Vagina (tissue), 2 donors: ENCODE results near the gene KRTAP29-1. TPM values are rescaled to one million over a fixed set of nuclear protein-coding genes. Genes with fewer than 3 reads are reported as not detected.
A peak's percentile ranks its signal among the peaks of the same experiment; 100 is the strongest.

Source experiments
- DNase-seq, 2 donors: peaks; one replicate each; pipeline ENCODE4 v3.0.0-alpha.2; 2017; ENCODE audit errors: extremely low spot score in 2 of 2
- H3K27ac ChIP-seq: fragments of 200-600 bp; sonication (generic); one replicate; pipeline ENCODE4 v1.5.1; 2019
- H3K27me3 ChIP-seq: fragments of 200-600 bp; sonication (generic); one replicate; pipeline ENCODE4 v1.5.1; 2019
- H3K36me3 ChIP-seq, 2 donors: fragments of 200-600 bp; sonication (generic); one replicate each; pipeline ENCODE4 v1.5.1; 2017 to 2019
- H3K4me1 ChIP-seq: fragments of 200-600 bp; sonication (generic); one replicate; pipeline ENCODE4 v1.5.1; 2019
- H3K4me3 ChIP-seq, 2 donors: fragments of 200-600 bp; sonication (generic); 1 replicate in 1 of 2; 2 replicates in 1 of 2; pipeline ENCODE4 v1.5.1; 2016 to 2019
- H3K9me3 ChIP-seq: fragments of 200-600 bp; sonication (generic); one replicate; pipeline ENCODE4 v1.5.1; 2019
- POLR2A ChIP-seq, 2 donors: fragments of 450-650 bp; IDR thresholded peaks; one replicate each; pipeline ENCODE4 v1.6.1; 2017; ENCODE audit warnings: antibody characterized with exemption in 2 of 2, mild to moderate bottlenecking in 2 of 2, moderate library complexity in 2 of 2
- POLR2AphosphoS5 ChIP-seq, 2 donors: sonication (generic); formaldehyde crosslinking; IDR thresholded peaks; one replicate each; pipeline ENCODE4 v1.9.0; 2017; ENCODE audit warnings: antibody characterized with exemption in 2 of 2, mild to moderate bottlenecking in 2 of 2, low read depth in 1 of 2; ENCODE audit not compliant: insufficient read depth in 1 of 2
- intact Hi-C: fragments of 100-400 bp; cut with DNase I; formaldehyde crosslinking; loops from one replicate; pipeline ENCODE4 v1.15.1; 2023
- total RNA-seq: library from RNA; depleted of rRNA; stranded (reverse); fragments of >200 nt; gene quantifications from one replicate; pipeline ENCODE4 v1.2.3, GENCODE V29; 2016
- TF ChIP-seq, protein P1 (sequence below), 3 experiments: fragments of 450-650 bp in 2 of 3; fragments of 200-600 bp in 1 of 3; sonication (generic) in 1 of 3; IDR thresholded peaks; one replicate each; pipeline ENCODE4 v1.5.1; 2017 to 2019; ENCODE audit warnings: antibody characterized with exemption in 3 of 3, mild to moderate bottlenecking in 2 of 3, moderate library complexity in 2 of 3

KRTAP29-1 gene
- total RNA-seq, 1 donor from 2014 or later, result not detected

DNA sequence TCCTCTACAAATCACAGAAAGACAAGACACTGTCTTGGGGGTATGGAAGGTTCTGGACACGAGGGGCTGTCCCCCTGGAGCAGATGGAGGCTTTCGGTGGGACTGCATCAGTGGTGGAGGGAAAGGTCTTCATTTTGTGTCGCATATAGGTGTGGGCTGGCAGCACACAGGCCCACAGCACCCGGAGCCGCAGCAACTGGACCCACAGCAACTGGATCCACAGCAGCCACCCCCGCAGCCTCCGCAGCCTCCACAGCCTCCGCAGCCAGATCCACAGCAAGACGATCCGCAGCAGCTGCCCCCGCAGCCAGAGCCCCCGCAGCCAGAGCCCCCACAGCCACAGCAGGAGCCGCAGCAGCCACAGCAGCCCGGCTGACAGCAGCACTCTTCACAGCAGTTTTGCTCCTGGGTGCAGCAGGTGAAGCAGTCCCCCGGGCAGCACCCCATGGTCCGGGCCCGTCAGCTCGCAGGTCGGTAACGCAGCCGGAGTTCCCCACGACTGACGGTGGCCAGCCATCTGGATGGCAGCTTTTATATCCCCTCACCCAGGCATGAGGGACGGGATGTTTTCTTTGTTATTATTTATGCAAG is 12.6 kb upstream of the KRTAP29-1 start, which contains the start of gene KRTAP17-1:
KRTAP17-1 (minus strand) TSS at position 507 of the 591 bp plus-strand sequence; CDS start at position 447, 60 bp downstream.
- H3K4me3 ChIP-seq, result no peak within 1 kb of the TSS
- H3K9me3 ChIP-seq, result no peaks in the 10 kb centered on the region
- TF ChIP-seq POLR2A (IDR thresholded peaks at IDR 0.05), result no peak
- TF ChIP-seq, protein P1, sequence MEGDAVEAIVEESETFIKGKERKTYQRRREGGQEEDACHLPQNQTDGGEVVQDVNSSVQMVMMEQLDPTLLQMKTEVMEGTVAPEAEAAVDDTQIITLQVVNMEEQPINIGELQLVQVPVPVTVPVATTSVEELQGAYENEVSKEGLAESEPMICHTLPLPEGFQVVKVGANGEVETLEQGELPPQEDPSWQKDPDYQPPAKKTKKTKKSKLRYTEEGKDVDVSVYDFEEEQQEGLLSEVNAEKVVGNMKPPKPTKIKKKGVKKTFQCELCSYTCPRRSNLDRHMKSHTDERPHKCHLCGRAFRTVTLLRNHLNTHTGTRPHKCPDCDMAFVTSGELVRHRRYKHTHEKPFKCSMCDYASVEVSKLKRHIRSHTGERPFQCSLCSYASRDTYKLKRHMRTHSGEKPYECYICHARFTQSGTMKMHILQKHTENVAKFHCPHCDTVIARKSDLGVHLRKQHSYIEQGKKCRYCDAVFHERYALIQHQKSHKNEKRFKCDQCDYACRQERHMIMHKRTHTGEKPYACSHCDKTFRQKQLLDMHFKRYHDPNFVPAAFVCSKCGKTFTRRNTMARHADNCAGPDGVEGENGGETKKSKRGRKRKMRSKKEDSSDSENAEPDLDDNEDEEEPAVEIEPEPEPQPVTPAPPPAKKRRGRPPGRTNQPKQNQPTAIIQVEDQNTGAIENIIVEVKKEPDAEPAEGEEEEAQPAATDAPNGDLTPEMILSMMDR (IDR thresholded peaks at IDR 0.05), result no peak
- no peak for TF ChIP-seq POLR2AphosphoS5 (IDR thresholded peaks at IDR 0.05; ENCODE audit: insufficient read depth in 1 of 2, low read depth in 1 of 2)
- intact Hi-C loops, result no loop called here
- no peak within 1 kb of the TSS for H3K27ac ChIP-seq
- DNase-seq, result no peak
- H3K27me3 ChIP-seq, result no peaks in the 10 kb centered on the region
- H3K4me1 ChIP-seq, result no peaks in the 10 kb centered on the region
- no peaks in the 10 kb centered on the region for H3K36me3 ChIP-seq

DNA sequence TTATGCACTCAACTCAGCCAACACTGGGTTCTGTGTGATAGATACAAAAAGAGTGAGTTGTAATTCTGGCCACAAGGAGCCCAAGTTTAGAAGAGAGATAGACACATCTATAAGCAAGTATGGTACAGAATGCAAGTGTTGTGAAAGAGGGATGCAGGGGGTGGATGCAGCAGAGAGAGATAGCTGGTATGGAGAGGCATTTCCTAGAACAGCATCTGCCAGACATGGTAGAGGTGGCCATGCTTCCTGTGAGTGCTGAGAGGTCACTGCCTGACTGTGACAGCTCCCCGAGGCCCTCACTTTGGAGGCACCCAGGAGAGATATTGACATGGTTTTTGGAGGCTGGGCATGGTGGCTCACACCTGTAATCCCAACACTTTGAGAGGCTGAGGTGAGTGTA is 8.5 kb upstream of the KRTAP29-1 start:
- TF ChIP-seq POLR2A (IDR thresholded peaks at IDR 0.05) (no peak), POLR2AphosphoS5 (IDR thresholded peaks at IDR 0.05; ENCODE audit: insufficient read depth in 1 of 2, low read depth in 1 of 2) (no peak)
- TF ChIP-seq, protein P1 (IDR thresholded peaks at IDR 0.05), result no peak
- Histone ChIP-seq H3K4me3 (no peak overlapping the region), H3K36me3 (no peaks in the 10 kb centered on the region), H3K9me3 (no peaks in the 10 kb centered on the region), H3K4me1 (peaks cover 19% of the 10 kb centered on the region), H3K27me3 (no peaks in the 10 kb centered on the region), H3K27ac (no peak overlapping the region)
- no peak for DNase-seq
- intact Hi-C loops, result no loop called here

DNA sequence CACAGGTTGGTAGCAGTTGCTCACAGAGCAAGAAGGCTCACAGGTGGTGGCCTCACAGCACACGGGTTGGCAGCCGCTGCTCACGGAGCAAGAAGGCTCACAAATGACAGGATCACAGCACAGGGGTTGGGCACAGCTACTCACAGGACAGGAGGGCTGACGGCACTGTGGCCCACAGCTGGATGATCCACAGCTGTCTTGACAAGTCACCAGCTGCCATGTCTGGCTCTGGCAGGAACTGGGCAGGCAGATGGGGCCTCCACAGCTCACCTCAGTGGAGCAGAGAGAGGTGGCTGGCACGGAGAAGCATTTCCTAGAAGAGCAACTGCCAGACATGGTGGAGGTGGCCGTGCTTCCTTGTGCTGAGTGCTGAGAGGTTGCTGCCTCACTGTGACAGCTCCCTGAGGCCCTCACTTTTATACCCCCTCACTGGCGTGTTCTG is 6.3 kb upstream of the KRTAP29-1 start, which contains the start of gene KRTAP16-1:
KRTAP16-1 (minus strand) TSS at position 392 of the 442 bp plus-strand sequence; CDS start at position 336, 56 bp downstream.
- DNase-seq, result no peak

DNA sequence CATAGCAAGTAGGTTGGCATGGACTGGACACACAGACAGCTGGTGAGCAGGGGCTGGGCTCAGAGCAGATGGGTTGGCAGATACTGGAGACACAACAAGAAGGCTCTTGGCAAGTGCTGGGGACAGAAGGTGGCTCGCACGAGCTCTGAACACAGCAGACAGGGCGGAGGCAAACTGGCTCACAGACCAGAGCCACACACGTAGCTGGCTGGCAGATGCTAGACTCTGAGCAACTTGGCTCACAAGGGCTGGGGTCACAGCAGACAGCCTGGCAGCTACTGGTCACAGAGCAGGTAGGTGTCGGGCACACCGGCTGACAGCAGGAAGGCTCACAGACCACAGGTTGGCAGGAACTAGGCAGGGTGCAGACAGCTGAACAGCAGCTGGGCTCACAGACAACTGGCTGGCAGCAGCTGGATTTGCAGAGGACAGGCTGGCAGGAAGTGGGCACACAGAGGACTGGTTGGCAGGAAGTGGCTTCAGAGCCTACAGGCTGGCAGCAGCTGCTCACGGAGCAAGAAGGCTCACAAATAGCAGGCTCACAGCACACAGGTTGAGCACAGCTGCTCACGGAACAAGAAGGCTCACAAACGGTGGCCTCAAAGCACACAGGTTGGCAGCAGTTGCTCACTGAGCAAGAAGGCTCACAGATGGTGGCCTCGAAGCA is 5.7 kb upstream of the KRTAP29-1 start:
- H3K9me3 ChIP-seq, result no peaks in the 10 kb centered on the region
- no peak overlapping the region for H3K27ac ChIP-seq
- no peak for DNase-seq

More for the DNA sequence above, 6.3 kb upstream of the KRTAP29-1 start, which contains the start of gene KRTAP16-1:
- intact Hi-C loops, result no loop called here
- no peak within 1 kb of the TSS for H3K27ac ChIP-seq
- peaks cover 19% of the 10 kb centered on the region for H3K4me1 ChIP-seq
- H3K4me3 ChIP-seq, result no peak within 1 kb of the TSS
- no peaks in the 10 kb centered on the region for H3K27me3 ChIP-seq
- no peaks in the 10 kb centered on the region for H3K36me3 ChIP-seq
- TF ChIP-seq, protein P1 (IDR thresholded peaks at IDR 0.05), result no peak
- TF ChIP-seq POLR2A (IDR thresholded peaks at IDR 0.05) (no peak), POLR2AphosphoS5 (IDR thresholded peaks at IDR 0.05; ENCODE audit: insufficient read depth in 1 of 2, low read depth in 1 of 2) (no peak)
- no peaks in the 10 kb centered on the region for H3K9me3 ChIP-seq

More for the DNA sequence above, 5.7 kb upstream of the KRTAP29-1 start:
- Histone ChIP-seq H3K4me1 (peaks cover 19% of the 10 kb centered on the region), H3K27me3 (no peaks in the 10 kb centered on the region), H3K4me3 (no peak overlapping the region), H3K36me3 (no peaks in the 10 kb centered on the region)
- intact Hi-C loops, result no loop called here
- TF ChIP-seq, protein P1 (IDR thresholded peaks at IDR 0.05), result no peak
- peak in 1 of 2 donors; percentile 55 for TF ChIP-seq POLR2AphosphoS5 (IDR thresholded peaks at IDR 0.05; ENCODE audit: insufficient read depth in 1 of 2, low read depth in 1 of 2)
